ENCODE data around the gene LSG1. TPM values are rescaled to one million over a fixed set of nuclear protein-coding genes. Genes with fewer than 3 reads are reported as not detected.
A peak's percentile ranks its signal among the peaks of the same experiment; 100 is the strongest.

Gene LSG1
- total RNA-seq, 1 donor from 2014 or later, result 21.3 TPM

- intact Hi-C loops (cut with DNase I), result loop anchor here (1.0 to 5.0 kb wide), 3 partner anchors 23 to 313 kb away; no protein-coding TSS in a partner anchor
- no peak for DNase-seq (ENCODE audit: low spot score)
Measured at GRCh38 chr3:194688946-194689345, 17.0 kb upstream of the LSG1 start.

GRCh38 chr3:194688200-194688740, 16.3 kb upstream of the LSG1 start:
- peak; percentile 82 for DNase-seq (ENCODE audit: low spot score)
- intact Hi-C loops (cut with DNase I), result loop anchor here (1.0 to 5.0 kb wide), 3 partner anchors 24 to 314 kb away; no protein-coding TSS in a partner anchor

- intact Hi-C loops (cut with DNase I), result loop anchor here (1.0 to 5.0 kb wide), 8 partner anchors 25 to 315 kb away; no protein-coding TSS in a partner anchor
Measured at GRCh38 chr3:194687638-194688199, 15.7 kb upstream of the LSG1 start.

GRCh38 chr3:194686816-194687637, 15.0 kb upstream of the LSG1 start:
- DNase-seq (ENCODE audit: low spot score), result peak; percentile 82
- intact Hi-C loops (cut with DNase I), result loop anchor here (2.0 to 5.0 kb wide), 6 partner anchors 86 to 315 kb away; no protein-coding TSS in a partner anchor

More at GRCh38 chr3:194687638-194688199, 15.7 kb upstream of the LSG1 start:
- DNase-seq (ENCODE audit: low spot score), result peak; percentile 92

- no peak for DNase-seq (ENCODE audit: low spot score)
- intact Hi-C loops (cut with DNase I), result loop anchor here (2.0 to 5.0 kb wide), 6 partner anchors 86 to 316 kb away; no protein-coding TSS in a partner anchor
Measured at GRCh38 chr3:194686414-194686815, 14.4 kb upstream of the LSG1 start.

- intact Hi-C loops (cut with DNase I), result loop anchor here (2.0 to 5.0 kb wide), 6 partner anchors 87 to 316 kb away; no protein-coding TSS in a partner anchor
- peak; percentile 98 for DNase-seq (ENCODE audit: low spot score)
Measured at GRCh38 chr3:194685718-194686413, 13.9 kb upstream of the LSG1 start, which contains the start of gene FAM43A. TSS of gene FAM43A (plus strand) at chr3:194685883. CDS start at chr3:194686827, 944 bp downstream.

GRCh38 chr3:194685065-194685717, 13.2 kb upstream of the LSG1 start:
- no peak for DNase-seq (ENCODE audit: low spot score)
- intact Hi-C loops (cut with DNase I), result loop anchor here (5.0 kb wide), 1 partner anchor 317 kb away; no protein-coding TSS in a partner anchor

GRCh38 chr3:194683380-194683779, 11.4 kb upstream of the LSG1 start:
- intact Hi-C loops (cut with DNase I), result loop anchor here (2.0 to 5.0 kb wide), 3 partner anchors 423 to 839 kb away; no protein-coding TSS in a partner anchor
- no peak for DNase-seq (ENCODE audit: low spot score)

GRCh38 chr3:194682694-194683310, 10.8 kb upstream of the LSG1 start:
- peak; percentile 82 for DNase-seq (ENCODE audit: low spot score)
- intact Hi-C loops (cut with DNase I), result loop anchor here (2.0 to 5.0 kb wide), 3 partner anchors 424 to 839 kb away; no protein-coding TSS in a partner anchor

- intact Hi-C loops (cut with DNase I), result loop anchor here (2.0 to 5.0 kb wide), 3 partner anchors 425 to 840 kb away; no protein-coding TSS in a partner anchor
- DNase-seq (ENCODE audit: low spot score), result no peak
Measured at GRCh38 chr3:194682189-194682693, 10.2 kb upstream of the LSG1 start.

- intact Hi-C loops (cut with DNase I), result loop anchor here (5.0 kb wide), 1 partner anchor 841 kb away; no protein-coding TSS in a partner anchor
- DNase-seq (ENCODE audit: low spot score), result no peak
Measured at GRCh38 chr3:194680888-194681615, 9.1 kb upstream of the LSG1 start.

GRCh38 chr3:194676471-194676870, 4.5 kb upstream of the LSG1 start:
- no peak for DNase-seq (ENCODE audit: low spot score)
- intact Hi-C loops (cut with DNase I), result no loop called here

- intact Hi-C loops (cut with DNase I), result no loop called here
- DNase-seq (ENCODE audit: low spot score), result no peak
Measured at GRCh38 chr3:194675680-194676079, 3.7 kb upstream of the LSG1 start.

- intact Hi-C loops (cut with DNase I), result no loop called here
Measured at GRCh38 chr3:194675081-194675640, 3.2 kb upstream of the LSG1 start.

GRCh38 chr3:194673761-194674160, 1.8 kb upstream of the LSG1 start:
- DNase-seq (ENCODE audit: low spot score), result no peak
- intact Hi-C loops (cut with DNase I), result loop anchor here (2.0 to 5.0 kb wide), 2 partner anchors 91 to 585 kb away; no protein-coding TSS in a partner anchor

More at GRCh38 chr3:194675081-194675640, 3.2 kb upstream of the LSG1 start:
- DNase-seq (ENCODE audit: low spot score), result no peak

- DNase-seq (ENCODE audit: low spot score), result no peak
- intact Hi-C loops (cut with DNase I), result loop anchor here (2.0 to 5.0 kb wide), 2 partner anchors 91 to 586 kb away; no protein-coding TSS in a partner anchor
Measured at GRCh38 chr3:194672876-194673275, 885 bp upstream of the LSG1 start.

GRCh38 chr3:194671511-194671899, 486 bp downstream of the LSG1 start:
- DNase-seq (ENCODE audit: low spot score), result no peak
- intact Hi-C loops (cut with DNase I), result loop anchor here (5.0 kb wide), 1 partner anchor 89 kb away; no protein-coding TSS in a partner anchor
